Stimulated activated CD4-positive, alpha-beta T cell treated with anti-CD3 and anti-CD28 coated beads, Interleukin-1b, Interleukin-23, amount 100 ng/mL, for 48 hours (primary cell): ENCODE data around the gene FUT7.
A peak's percentile ranks its signal among the peaks of the same experiment; 100 is the strongest.

Experiments
- DNase-seq: peaks from one replicate; pipeline ENCODE4 v3.0.0-alpha.2; 2020

FUT7 gene, protein sequence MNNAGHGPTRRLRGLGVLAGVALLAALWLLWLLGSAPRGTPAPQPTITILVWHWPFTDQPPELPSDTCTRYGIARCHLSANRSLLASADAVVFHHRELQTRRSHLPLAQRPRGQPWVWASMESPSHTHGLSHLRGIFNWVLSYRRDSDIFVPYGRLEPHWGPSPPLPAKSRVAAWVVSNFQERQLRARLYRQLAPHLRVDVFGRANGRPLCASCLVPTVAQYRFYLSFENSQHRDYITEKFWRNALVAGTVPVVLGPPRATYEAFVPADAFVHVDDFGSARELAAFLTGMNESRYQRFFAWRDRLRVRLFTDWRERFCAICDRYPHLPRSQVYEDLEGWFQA

DNA sequence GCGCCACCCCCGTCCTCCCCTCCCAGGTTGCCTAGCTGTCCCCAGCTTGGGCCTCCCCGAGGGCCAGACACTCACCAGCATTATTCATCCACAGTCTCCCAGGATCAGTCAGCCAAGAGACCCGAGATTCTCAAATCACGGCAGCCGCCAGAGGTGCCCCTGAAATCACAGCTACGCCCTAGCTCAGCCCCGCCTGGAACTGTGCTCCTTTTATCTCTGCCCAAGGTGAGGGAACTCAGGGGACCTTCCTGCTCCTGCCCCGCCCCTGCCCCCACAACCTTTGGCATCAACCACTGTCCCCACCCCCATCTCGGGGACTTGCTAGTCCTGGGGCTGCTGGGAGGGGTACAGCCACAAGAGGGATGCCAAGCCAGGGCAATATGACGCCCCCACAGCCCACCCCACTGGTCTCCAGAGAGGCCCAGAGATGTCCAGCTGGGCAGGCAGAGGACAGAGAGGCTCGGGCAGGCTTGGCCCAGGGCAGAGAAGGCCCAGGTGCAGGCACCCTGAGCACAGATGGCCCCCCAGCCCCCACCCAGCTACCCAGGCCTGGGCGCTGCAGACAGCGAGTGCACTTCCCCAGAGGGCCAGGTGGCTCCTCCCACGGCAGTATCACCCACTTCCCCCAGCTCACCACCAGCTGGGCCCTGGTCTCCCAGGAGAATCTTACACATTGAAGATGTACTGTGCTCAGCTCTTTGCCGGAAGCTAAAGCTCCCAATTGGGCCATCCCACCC, at the start of gene FUT7:
Gene FUT7, minus strand, starts transcription at position 185 of the 737 bp plus-strand sequence. Its CDS starts 97 bp downstream, at position 88.
- DNase-seq = peak; percentile 48

DNA sequence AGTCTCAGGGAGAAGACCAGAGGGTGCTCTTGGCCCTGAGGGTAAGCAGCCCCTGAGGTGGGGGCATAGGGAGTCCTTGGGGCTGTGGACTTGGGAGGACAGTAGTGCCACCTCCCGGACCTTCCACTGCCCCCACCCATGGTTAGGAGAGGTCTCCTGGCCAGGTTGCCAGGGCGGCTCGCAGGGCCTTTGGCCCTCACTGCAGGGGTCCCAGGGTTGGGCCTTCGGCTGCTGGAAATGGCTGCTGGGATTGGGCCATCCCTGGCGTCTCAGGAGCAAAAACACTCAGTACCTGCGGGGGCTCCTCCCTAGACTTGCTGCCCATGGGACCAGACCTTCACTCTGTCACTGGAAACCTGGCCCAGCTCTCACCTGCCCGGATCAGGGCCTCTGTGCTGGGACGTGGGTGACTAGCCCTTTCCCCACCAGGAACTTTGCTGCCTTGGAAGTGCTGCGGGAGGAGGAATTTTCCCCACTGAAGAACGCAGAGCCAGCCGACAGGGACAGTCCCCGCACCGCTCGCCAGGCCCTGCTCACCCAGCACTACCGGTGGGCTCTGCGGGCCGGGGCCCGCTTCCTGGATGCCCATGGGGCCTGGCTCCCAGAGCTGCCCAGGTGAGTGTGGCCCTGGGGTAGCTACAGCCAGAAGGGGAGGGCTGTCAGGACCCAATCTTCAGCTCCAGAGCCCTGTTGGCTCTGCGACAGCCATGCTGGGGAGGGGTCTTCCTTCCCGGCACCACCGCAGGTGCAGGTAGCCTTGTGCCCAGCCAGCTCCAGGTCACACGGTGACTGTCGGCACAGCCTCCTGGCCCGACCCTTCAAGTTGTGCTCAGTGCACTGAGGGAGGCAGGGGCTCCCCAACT, 48.6 kb upstream of the FUT7 start:
- no peak for DNase-seq

DNA sequence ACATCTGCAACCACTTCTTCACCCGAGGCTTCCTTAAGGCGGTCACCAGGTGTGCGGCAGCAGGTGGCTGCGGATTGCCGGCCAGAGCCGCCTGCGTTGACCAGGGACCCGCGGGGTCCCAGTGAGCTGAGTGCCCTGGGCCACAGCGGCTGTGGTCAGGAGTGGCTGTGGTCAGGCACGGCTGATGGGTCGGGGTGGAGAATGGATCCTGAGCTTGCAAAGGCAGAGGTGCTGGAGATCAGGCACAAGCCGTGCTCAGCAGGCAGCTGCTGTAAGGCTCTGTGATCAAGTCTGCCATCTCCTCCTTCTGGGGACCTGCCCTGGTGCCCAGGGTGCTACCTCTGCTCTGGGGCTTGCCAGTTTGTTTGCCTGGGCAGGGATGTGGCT, 47.5 kb upstream of the FUT7 start:
- DNase-seq = no peak

DNA sequence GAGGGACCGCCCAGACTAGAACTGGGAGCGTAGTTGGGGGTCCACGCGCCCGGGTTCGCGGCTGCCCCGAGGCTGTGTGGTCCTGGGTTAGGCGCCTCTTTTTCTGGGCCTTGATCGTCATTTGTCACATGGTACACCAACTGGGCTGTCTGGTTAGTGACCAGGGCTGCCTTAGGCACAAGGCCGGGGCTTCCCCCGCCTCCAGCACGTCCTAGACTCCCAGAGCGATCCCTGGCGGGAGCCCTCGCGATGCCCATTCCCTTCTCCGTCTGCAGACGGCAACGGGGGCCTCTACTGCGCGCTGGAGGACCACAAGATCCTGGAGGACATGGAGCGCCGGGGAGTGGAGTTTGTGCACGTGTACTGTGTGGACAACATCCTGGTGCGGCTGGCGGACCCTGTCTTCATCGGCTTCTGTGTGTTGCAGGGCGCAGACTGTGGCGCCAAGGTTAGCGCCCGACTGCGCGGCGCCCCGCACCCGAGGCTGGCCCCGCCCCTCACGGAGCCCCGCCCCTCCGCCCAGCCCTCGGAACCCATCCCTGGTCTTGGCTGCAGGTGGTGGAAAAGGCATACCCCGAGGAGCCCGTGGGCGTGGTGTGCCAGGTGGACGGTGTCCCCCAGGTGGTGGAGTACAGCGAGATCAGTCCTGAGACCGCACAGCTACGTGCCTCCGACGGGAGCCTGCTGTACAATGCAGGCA, 47.0 kb upstream of the FUT7 start:
- no peak for DNase-seq

DNA sequence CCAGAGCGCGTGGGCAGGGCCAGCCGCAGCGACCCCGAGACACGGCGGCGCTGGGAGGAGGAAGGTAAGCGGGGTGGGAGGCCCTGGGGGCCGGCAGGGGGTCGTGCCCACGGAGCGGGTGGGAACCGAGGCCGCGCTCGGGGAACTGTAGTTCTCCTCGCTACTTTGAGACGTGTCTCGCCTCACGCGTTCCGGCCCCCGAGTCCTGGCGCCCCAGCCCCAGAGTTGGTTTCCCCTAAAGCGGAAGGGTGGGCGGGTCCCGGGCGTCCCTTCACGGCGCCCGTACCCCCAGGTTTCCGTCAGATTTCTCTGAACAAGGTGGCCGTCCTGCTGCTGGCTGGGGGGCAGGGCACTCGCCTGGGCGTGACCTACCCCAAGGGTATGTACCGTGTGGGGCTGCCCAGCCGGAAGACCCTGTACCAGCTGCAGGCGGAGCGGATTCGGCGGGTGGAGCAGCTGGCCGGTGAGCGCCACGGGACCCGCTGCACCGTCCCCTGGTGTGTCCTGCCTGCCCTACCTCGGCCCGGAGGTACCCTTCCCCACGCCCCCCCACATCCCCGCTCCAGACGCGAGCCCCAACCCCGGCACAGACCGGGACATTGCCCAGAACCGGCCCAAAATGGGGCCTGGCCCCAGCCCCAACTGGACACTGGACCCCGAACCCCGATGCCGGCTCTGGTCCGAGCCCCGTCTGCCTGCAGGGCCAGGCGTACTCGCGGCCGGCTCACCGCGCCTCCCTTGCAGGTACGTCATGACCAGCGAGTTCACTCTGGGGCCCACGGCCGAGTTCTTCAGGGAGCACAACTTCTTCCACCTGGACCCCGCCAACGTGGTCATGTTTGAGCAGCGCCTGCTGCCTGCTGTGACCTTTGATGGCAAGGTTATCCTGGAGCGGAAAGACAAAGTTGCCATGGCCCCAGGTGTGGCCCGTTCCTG, 46.1 kb upstream of the FUT7 start:
- DNase-seq = no peak

DNA sequence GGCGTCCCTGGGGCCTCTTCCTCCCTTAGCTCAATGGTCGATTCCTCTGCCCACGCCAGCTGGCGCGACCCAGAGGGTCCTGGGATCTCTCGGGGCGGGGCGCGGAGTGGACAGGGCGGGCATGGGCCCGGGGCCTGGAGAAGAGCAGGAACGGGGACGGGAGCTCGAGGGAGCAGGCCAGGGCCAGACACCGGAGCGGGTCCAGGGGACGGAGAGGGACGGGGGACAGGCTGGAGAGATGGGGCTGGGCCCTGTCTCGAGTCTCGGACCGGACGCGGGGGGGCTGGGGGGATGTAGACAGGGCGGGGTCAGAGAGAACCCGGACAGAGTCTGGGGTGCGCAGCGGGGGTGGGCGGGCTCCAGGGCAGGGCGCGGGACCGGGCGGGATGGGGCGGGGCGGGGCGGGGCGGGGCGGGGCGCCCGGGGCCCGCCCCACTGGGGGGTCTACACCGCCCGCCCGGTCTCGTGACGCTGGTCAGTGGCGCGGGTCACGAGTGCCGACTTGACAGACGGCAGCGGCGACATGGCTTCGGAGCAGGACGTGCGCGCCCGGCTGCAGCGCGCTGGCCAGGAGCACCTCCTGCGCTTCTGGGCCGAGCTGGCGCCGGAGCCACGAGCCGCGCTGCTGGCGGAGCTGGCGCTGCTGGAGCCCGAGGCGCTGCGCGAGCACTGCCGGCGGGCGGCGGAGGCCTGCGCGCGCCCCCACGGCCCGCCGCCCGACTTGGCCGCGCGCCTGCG, 45.3 kb upstream of the FUT7 start, which contains the start of gene UAP1L1:
Gene UAP1L1, plus strand, starts transcription at position 508 of the 738 bp plus-strand sequence. Its CDS starts 16 bp downstream, at position 524.
- DNase-seq = peak; percentile 40

DNA sequence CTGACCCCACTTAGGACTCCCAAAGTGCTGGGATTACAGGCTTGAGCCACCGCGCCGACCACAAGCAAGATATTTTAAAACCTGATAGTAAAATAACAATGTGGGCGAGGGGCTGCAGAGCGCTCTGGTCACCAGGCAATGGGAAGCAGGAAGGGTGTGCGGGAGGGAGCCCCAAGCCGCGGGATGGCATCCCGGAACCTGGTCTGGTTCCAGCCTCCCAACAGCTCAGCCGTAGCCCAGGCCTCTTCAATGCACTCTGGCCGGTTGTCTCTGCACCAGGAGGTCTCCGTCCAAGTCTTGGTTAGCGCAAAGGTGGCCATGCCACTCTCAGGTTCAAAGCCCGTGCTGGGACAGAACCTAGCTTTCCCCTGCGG, 44.7 kb upstream of the FUT7 start:
- DNase-seq = no peak

DNA sequence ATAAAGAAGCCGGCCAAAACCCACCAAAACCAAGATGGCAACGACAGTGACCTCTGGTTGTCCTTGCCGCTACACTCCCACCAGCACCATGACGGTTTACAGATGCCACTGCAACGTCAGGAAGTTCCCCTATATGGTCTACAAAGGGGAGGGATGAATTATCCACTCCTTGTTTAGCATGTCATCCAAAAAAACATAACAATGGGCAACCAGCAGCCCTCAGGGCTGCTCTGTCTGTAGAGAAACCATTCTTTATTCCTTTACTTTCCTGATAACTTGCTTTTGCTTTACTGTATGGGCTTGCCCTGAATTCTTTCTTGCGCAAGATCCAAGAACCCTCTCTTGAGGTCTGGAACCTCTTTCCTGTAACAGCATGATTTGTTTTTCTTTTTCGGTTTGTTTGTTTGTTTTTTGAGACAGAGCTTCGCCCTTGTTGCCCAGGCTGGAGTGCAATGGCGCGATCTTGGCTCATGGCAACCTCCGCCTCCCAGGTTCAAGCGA, 43.4 kb upstream of the FUT7 start:
- DNase-seq = no peak

DNA sequence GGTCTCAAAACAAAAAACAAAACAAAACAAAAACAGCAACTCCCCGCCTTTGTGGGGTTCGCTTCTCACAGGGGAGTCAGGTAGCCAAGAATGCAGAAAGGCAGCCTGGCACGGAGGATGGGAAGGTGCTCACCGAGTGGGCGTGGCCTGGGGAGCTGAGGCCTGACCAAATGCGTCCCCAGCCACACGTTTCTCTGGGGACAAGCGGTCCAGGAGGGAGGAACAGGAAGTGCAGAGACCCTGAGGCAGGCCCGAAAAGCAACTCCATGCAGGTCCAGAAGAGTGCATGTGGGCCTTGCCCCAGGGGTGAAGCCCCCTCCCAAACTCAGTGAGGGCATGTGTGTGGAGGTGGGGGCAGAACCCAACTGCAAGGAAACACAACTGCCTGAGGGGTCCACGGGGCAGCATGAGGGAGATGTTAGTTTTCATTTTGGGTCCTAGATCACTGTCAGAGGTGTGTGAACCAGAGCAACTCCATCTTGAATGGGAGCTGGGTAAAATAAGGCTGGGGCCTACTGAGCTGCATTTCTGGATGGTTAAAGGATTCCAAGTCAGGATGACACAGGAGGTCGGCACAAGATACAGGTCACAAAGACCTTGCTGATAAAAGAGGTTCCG, 42.9 kb upstream of the FUT7 start:
- DNase-seq = no peak

DNA sequence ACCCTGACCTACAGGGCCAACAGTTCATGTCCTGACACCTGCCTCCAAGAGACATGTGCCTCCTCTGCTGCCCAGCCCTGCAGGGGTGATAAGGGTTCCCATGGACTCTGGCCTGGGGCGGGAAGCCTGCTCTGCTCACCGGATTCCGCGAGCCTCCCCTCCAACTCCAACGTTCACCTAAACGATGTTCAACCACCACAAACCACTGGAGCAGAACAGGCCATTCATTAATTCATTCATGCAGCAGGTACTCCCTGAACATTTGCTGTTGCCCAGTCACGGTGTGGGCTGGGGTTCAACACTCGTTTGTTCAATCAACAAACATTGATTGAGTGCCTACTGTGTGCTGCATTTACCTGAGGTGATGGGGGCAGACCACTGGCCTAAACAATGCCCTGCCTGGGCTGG, 42.1 kb upstream of the FUT7 start:
- no peak for DNase-seq

DNA sequence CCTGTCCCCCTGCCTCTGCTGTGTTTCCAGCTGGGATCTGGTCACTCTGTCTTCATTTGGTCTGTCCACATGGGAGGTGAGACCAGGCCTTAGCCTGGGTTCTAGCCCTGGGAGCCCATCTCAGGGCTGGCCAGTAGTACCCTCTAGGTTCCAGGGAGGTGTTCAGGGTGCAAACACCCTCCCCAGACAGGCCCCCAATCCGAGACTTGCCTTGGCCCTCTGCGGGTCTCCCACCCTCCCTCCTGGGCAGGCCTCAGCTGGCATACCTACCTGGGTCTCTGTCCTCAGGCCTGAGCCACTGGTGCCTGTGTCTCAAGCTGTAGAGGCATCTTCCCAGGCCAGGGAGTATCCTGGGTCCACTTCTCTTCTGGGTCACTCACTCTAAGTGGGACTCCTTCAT, 39.4 kb upstream of the FUT7 start:
- DNase-seq = no peak

DNA sequence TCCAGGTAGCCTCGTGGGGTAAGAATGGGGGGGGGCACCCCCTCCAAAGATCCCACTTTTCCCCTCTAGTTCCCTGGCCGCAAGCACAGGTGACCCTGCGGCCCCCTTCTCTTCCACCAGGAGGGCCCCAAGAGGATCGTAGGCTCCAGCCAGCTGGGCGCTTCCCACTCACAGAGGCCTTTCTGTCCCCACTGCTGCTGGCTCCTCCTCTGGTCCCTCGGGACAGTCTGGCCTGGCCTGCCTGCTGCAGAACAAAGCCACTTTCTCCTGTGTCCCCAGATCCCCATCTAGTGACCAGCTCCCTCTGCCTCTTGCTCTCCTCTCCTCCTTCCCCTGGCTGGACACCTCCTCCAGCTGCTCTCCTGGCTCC, 39.0 kb upstream of the FUT7 start:
- DNase-seq = no peak

DNA sequence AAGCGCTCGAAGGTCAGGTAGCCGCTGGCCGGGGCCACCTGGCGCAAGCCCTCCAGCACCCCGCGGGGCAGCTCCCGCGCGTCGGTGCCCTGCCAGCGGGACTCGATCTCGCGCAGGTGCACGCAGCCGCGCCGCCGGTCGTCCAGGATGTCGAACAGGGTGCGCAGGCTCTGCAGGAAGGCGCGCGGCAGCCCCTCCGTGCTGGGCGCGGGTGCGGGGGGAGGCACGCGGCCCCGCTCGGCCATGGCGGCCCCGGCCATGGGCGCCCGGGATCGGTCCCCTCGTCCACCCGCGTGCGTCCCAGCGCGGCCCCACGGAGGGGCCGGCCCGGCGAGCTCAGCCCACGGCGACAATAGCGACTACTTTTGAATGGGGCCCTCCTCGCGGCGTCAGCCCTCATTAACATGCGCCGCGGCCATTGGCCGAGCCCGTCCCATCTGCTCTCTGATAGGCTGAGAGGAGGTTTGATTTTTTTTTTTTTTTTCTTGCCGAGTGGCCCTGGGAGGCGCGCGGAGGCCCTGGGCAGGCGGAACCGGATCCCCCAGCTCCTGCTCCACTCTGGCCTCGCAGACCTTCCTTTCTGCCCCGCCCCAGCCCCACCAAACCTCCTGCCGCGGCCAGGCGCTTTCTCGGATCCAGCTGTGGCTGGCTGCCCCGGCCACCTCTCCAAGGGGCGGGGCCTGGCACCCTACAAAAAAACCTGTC, 38.5 kb upstream of the FUT7 start, which contains the start of gene SAPCD2:
Gene SAPCD2, minus strand, starts transcription at position 357 of the 705 bp plus-strand sequence. Its CDS starts 97 bp downstream, at position 260.
- peak; percentile 84 for DNase-seq

DNA sequence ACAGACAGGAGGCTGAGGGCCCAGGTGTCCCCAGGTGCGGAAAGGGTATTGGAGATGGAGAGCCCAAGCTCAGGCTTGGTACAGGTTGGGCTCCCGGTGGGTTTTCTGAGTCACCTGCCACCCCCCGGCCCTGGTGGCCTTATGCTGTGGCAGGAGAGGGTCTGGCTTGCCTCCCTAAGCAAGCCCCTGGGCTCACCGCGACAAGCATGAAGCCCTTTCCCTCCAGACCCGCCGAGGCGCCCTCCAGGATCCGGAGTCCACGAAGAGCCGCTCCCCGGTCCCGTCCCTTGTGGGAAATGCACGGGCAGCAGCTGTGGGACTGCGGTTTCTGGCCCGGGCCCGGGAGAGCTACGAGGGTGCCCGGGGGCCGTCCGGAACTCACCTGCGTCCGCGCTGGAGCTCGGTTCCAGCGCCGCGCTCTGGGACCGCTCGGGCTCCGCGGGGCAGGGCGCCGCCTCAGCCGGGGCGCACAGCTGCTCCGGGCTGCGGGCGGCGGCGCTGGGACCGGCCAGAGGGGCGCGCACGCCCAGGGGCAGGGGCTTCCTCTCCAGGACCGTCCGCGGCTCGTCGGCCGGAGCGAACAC, 37.7 kb upstream of the FUT7 start:
- DNase-seq = no peak

DNA sequence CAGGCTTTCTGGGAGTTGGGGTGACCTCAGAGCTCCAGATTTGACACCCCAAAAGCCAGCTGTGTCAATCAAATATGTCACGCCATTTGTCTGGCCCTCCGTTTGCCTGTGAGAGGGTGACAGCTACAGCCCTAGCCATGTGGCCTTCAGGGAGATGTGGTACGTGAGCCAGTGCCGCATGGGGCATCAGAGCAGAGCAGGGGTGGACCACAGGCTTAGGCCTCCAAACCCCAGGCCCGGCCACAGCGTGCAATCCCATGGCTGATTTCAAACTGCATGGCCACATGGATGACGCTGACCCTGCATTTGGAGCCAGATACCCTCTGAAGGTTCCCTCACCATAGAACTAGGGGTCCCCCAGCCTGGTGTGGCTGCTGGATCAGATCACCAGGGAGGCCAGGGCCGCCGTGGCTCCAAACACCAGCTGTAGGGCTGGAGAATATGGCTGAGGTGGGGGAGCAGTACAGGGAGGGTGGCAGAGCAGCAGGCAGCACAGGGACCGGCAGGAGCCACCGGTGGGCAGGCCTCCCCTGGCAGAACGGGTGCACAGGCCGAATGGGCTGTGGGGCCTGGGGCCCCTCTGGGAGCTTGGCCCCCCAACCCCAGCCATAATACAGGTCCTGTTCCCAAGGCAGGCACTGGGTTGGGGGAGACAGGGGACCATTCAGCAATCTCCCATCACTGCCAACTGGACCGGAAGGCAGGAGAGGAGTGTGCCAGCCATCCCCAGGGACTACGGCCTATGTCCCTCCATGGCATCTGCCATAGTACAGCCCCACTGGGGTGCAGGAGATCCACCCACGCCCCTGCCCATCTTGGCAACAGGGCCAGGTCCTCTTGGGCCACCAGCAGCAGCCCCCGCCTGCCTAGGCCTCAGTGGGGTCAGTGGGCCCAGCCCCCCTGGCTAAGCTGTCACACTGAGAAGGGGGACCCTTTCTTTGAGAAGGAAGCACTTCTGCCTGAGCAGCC, 36.9 kb upstream of the FUT7 start:
- no peak for DNase-seq

DNA sequence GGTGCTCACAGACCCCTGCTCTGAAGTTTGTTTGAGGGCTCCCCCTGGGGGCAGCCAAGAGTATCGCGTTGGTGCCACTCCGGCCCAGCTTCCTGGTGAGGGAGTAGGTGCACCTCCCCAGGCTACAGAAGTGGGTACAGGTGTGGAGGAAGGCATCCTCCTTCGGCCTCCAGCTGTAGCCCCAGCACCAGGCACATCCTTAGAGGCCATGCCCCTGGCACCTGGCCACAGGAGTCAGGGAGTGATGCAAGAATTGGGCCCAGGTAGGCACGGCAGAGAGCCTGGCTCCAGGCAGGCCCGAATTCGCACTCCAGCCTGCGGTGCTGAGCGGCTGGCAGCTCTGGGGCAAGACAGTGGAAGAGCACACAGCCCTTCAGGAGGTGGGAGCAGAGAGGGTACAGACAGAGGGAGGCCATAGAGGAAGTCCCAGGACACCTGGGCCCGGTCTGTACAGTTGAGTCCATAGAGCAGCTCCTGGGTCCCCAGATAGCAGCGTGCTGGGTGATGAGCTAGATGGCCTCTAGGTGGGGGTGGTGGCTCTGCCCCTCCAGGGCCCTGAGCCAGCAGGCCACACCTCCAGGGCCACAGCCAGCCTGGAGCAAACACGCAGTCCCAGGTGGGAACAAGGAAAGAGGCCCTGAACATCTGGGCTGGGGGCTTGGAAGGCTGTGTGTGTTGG, 36.1 kb upstream of the FUT7 start:
- peak; percentile 86 for DNase-seq
